ENCODE measurements around the gene LOXL4.

- TF ChIP-seq CTCF (IDR thresholded peaks at IDR 0.05; ENCODE audit: borderline replicate concordance, extremely low read depth, low read length, poor library complexity, severe bottlenecking) (no peak), EZH2 (IDR thresholded peaks at IDR 0.05; ENCODE audit: borderline replicate concordance, low read depth, low read length, severe bottlenecking) (no peak)
Observed at GRCh38 chr10:98231417-98231816, 36.6 kb downstream of the LOXL4 start.

Data from DND-41 (cell line).